ENCODE measurements around the gene AQP4.

Gene AQP4

DNA sequence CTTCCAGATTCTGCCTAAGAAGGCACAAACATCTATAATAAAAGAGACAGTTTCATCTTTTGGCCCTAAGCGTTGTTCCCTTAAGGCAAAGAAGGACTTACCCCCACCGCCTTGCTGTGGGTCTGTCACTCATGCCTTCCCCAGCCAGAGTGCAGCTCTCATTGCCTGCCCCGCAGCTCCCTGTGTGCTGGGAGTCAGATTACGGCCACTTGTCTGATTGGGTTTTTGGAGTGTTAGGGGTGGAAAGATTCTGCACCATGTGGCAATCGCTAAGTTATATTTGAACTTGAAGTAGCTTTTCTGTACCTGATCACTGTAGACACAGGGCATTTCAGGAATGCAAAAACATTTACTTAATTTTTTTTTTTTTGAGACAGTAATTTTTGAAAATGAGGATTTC is at the start of gene AQP4:
TSS of gene AQP4 (minus strand) at position 151 of the 400 bp plus-strand sequence. CDS start at position 133, 18 bp downstream.
- DNase-seq = no peak

GRCh38 chr18:26911840-26912239 is 46.3 kb upstream of the AQP4 start:
- DNase-seq = no peak

DNA sequence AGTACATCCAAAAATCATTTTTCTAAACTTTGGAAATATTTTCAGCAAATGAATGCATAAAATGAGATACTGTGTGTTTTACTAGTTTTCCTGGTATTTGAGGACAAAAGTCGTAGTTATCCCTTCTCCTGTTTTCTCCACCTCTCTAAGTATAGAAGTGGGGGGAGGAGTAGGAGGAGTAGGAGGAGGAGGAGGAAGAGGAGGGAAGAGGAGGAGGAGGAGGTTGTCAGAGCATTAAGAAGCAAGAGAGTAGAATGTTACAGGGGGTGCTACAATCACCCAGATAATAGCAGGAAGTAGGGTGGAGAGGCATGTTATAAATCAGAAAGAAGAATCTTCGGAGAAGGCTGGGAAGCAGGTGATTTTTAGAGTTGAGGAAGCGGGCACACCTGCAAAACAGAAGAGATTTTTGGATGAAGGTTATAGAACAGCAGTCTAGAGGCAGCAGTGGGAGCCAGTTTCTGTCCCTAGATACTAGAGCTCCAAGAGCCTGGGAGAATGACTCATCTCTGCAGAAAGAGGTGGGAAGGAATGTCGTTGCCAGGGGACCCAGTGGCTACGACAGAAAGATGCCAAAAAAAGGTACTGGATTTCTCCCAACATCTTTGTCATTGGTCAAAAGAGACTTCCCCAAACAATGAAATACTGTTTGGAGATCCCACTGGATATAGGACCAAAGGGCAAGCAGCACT is 44.2 kb upstream of the AQP4 start:
- no peak for DNase-seq

- DNase-seq = no peak
Measured at GRCh38 chr18:26908906-26909305, 43.4 kb upstream of the AQP4 start.

- no peak for DNase-seq
Measured at GRCh38 chr18:26902291-26902690, 36.8 kb upstream of the AQP4 start.

DNA sequence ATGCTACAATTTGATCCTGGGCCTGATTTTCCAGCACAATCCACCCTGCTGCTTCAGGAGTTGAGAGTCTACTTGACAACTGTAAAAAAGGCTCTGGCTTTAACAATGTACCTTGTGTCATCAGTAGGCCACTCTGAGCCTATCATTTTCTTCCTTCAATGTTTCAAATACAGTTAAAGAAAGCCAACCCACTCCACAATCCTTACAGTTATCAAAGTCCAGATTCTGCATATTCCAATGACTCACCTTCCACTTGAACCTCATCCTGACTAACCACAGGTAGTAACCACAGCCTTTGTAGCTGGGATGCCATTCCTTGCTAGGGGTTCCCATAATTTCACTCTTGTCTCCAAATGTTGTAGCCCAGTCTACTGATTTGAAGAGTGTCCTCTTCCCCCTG is 35.5 kb upstream of the AQP4 start:
- DNase-seq = no peak

- no peak for DNase-seq
Measured at GRCh38 chr18:26894426-26894825, 28.9 kb upstream of the AQP4 start.

DNA sequence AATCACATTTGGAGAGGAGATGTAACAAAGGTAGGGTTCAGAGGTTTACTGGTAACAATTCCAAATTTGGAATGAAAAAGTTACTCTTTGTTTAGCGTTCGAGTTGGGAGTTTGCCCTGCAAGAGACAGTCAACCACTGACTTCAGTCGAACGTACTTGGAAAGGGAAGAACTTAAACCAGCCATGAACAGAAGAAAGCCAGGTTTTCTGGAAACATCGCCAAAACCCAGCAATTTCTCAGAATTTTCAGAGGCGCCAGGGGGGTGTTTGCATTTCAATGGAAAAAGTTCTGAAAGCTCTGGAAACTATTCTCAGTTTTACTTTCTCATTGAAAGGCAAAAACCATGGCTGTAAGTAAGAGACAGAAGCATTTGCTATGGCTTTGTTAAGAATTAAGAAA is 28.5 kb upstream of the AQP4 start:
- no peak for DNase-seq

DNA sequence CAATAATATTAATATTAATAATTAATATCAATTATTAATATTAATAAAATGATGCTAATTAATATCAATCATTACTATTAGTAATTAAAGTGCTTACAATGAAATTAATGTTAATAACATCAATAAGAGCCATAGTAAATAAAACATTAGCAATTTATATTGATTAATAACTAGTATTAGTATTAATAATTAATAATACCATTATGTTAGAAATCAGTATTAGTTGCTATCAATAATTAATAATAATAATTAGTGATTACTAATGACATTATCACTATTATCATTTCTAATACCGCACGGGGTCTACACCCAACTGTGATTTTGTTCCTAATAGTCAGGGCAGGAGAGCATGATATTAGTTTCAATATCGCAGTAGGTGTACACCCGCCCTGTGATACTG is 22.8 kb upstream of the AQP4 start:
- DNase-seq = no peak

DNA sequence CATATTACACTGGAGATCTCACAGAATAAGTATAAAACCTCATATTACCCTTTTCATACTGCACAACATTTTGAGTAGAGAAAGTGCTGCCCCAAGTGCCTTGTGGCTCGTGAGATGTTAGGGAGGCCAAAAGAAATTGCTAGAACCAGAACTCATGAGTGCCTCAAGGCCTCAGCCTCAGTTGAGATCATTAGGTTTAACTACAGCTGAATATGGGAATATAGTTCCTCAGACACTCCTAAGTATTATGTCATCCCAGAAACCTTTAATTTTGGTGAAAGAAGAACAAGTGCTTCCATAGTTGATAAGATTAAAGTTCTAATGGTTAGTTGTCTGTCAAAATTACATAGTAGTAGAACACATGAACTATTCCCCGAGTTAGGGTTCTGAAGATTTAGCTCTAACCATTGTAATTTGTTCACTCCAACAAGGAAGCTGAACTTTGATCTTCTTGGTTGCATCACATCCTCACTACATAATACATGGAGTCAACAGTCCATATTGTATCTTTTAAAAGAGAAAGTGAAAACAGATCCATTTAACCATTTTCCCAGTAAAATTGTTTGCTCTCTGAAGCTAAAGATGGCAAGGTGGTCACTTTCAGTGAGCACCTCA is 9.6 kb upstream of the AQP4 start:
- DNase-seq = no peak

GRCh38 chr18:26874283-26874682 is 8.8 kb upstream of the AQP4 start:
- no peak for DNase-seq

DNA sequence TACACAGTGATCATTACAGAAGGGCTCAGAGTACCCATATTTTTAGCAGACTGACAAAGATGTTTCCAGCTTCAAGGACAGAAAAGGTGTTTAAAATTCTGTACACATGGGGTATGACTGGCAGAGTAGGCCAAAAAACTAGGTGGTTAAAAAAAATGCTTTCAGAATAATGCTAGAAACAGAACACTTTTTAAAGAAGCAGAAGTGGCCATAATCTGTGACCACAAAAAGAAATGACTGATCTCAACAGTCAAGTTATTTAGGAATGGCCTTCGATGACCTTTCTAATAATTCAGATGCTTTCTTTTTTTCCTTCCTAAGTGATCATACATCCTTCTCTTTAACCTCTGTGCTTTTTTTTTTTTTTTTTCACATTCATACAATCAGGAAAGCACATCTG is 4.1 kb upstream of the AQP4 start:
- no peak for DNase-seq

DNA sequence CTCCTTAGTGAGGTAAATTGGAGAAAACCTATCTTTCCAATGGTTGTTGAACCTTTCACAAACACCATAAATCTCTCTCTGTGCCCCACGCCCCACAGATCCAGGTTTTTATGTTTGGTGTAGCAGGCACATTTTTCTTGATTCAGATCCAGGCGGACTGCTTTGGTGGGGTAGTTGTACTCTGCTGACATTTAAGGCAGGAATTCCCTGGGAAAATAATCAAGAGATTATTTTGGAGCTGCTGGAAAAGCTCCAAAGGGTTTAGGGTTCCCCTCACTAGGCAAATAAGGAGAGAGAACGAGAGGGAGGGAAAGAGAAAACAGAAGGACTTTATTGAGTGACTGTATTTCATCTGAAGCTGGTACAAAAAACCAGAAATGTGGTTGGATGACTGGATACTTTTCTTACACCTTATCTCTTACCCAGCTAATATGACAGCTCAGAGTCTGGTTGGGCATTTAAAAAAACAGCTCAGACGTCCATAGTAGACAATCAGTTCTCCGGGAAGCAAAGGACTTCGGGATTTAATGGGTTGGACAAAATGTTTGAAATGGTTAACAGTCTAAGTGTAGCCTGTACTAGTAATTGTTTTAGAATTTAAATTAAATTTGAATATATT is 3.6 kb upstream of the AQP4 start:
- no peak for DNase-seq

GRCh38 chr18:26867471-26867870 is 2.0 kb upstream of the AQP4 start:
- DNase-seq = no peak

GRCh38 chr18:26864658-26865057 is 849 bp downstream of the AQP4 start:
- no peak for DNase-seq

DNA sequence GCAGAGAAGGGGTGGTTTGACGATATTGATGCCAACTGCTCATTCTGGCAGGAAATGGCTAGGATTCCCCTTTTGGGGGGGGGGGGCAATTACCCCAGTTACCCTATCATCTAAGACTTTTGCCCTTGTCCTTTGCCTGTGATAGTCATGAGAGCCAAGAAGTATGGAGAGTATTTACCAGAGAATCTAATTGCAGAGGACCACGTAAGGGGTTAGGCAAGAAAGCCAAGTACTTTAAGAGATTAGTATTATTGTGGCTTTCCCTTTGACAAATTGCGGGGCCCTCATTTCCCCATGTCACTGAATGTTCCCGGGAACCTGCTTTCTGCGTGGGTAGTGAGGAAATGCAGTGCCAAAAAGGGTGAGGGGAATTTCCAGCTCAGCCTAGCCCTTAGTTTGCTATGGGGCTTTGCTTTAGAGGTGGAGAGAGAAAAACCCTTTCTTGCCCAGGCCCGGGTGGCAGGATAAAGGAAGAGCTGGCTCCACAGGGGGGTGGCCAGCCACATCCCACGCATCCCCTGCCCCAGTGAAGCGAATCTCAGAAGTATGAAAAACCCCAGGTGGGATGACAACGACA is 1.5 kb downstream of the AQP4 start:
- DNase-seq = no peak

GRCh38 chr18:26863122-26863879 is 2.2 kb downstream of the AQP4 start:
- no peak for DNase-seq

DNA sequence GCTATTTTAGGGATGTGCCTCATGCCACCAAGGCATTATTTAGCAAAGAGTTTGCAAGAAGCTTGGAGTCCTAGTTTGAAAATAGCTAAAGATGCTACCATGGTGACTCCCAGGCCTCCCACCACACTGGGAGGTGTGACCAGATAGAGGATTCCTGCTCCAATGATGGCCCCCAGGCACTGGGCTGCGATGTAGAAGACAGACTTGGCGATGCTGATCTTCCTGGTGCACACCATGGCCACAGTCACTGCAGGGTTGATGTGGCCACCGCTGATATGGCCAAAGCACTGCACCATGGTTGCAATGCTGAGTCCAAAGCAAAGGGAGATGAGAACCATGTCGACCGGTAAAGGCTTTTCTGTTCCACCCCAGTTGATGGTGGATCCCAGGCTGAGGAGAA is 3.4 kb downstream of the AQP4 start:
- DNase-seq = no peak

DNA sequence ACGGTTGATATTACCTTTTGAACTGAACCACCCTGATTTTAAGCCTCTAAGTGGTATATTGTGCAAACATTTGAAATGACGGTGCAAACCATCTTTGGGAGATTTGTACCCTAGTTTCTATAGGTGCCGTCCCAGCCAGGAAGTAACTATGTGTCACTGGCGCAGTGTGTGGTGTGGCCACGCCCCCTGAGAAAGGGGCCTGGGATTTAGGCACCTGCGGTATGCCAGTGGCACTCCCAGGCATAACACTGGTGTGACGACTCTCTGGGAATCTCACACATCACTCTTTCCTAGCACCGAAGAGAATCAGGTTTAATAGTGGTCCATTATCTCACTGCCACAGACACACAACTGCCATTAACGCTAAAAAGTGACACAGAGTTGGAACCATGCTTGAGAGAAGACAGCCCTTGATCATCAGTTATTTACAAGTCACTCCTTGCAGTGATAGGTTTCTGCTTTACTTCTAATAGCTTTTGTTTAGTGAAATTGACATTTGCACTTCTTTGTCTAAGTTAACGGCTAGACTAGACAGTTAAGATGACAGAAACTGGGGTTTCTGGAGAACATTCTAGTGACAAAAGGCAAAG is 11.1 kb downstream of the AQP4 start:
- DNase-seq = no peak

- DNase-seq = no peak
Measured at GRCh38 chr18:26853401-26853800, 12.1 kb downstream of the AQP4 start.

DNA sequence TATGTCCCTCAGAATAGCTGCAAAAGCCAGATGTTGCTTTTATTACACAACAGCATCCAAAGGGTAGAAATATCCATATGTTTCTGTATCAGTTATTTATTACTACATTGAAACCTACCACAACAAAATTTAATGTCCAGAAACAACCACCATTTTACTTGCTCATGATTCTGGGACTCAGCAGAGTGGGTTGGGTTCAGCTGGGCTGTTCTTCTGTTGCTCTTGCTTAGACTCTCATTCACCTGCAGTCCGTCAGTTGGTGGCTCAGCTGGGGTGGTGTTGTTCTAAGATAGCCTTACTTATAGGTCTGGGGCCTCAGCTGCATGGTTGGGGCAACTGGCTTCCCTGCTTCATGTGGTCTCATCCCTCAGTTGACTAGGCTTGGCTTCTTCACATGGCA is 21.7 kb downstream of the AQP4 start:
- DNase-seq = no peak

DNA sequence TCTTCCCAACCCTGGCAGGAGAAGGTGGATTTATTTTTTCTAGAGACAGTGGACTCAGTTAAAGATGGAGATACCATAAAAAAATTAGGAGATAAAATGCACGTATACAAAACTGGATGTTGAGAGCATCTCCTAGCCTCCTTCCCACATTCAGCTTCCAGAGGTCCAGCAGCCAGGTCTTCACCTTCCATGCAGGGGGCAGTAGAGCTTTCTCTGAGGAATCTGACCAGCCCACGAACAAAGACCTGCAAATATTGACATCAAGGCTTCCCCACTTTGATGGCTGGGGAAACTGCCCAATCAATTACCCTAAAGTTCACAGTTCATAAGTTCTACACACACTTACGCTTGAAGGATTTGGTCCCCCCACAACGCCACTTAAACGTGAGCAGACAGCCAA is 24.5 kb downstream of the AQP4 start:
- DNase-seq = no peak

DNA sequence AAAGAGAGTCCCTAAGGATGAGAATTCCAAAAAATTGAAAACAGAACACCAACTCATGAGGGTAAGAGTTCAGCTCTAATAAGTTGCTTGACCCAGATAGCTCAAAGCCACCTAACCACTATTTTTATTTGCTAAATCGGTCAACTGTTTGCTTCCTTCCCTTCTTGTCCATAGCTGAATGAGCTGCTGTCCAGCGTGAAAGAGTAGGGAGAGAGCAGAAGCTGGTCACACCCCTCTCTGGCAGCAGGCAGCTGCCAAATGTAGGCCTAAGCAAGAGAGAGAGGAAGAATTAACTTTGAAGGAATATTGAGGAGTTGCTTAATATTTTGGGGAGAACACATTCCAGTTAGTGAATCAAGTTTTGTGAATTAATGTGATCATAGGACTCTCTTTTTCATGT is 25.9 kb downstream of the AQP4 start:
- no peak for DNase-seq
